Common myeloid progenitor, CD34-positive (primary cell): Measurements from ENCODE around the gene ABCG1.

Source experiments
- CTCF ChIA-PET: fragments of 350-600 bp; sonication (Branson Sonifier 250); formaldehyde crosslinking; loops from one replicate; lab custom pipeline; 2021; ENCODE audit warnings: antibody characterized with exemption; lab: Charles Lee
- POLR2A ChIA-PET: fragments of 350-600 bp; sonication (Branson Sonifier 250); formaldehyde crosslinking; loops from one replicate; lab custom pipeline; 2021; ENCODE audit warnings: antibody characterized with exemption; lab: Charles Lee
- DNase-seq, 3 donors: peaks; one replicate each; pipeline versions ENCODE4 v3.0.0 to v3.0.0-alpha.2; 2013
- H3K27ac ChIP-seq, 2 experiments: 1 replicate in 1 of 2; 2 replicates in 1 of 2; pipeline ENCODE4 v1.7.0; 2013; ENCODE audit warnings: inconsistent platforms in 2 of 2, low read length in 2 of 2, mild to moderate bottlenecking in 2 of 2, low read depth in 1 of 2, moderate library complexity in 1 of 2; ENCODE audit not compliant: severe bottlenecking in 2 of 2, insufficient read depth in 1 of 2, poor library complexity in 1 of 2
- H3K27me3 ChIP-seq, 5 experiments: replicated peaks in 2 of 5; 1 replicate in 3 of 5; 2 replicates in 2 of 5; pipeline versions ENCODE4 v1.6.1 to v1.7.0; 2013; ENCODE audit warnings: low read length in 4 of 5, mild to moderate bottlenecking in 2 of 5, moderate library complexity in 2 of 5, inconsistent platforms in 1 of 5; ENCODE audit not compliant: insufficient read depth in 5 of 5, control insufficient read depth in 4 of 5
- H3K36me3 ChIP-seq, 4 experiments: 1 replicate in 2 of 4; 2 replicates in 2 of 4; pipeline versions ENCODE4 v1.6.1 to v1.7.0; 2013; ENCODE audit warnings: low read length in 3 of 4, control low read depth in 1 of 4, mild to moderate bottlenecking in 1 of 4; ENCODE audit not compliant: control insufficient read depth in 4 of 4, insufficient read depth in 4 of 4
- H3K4me1 ChIP-seq, 4 experiments: 1 replicate in 3 of 4; 2 replicates in 1 of 4; pipeline versions ENCODE4 v1.6.1 to v1.7.1; 2013; ENCODE audit warnings: low read length in 3 of 4, mild to moderate bottlenecking in 3 of 4, control low read depth in 1 of 4, inconsistent platforms in 1 of 4, moderate library complexity in 1 of 4; ENCODE audit not compliant: control insufficient read depth in 4 of 4, insufficient read depth in 4 of 4; ENCODE audit errors: control extremely low read depth in 1 of 4
- H3K4me3 ChIP-seq, 7 experiments: 1 replicate in 4 of 7; 2 replicates in 3 of 7; pipeline versions ENCODE4 v1.5.1 to v1.7.0; 2013; ENCODE audit warnings: mild to moderate bottlenecking in 7 of 7, low read length in 6 of 7, moderate library complexity in 6 of 7, inconsistent platforms in 2 of 7, low read depth in 2 of 7, control low read depth in 1 of 7; ENCODE audit not compliant: insufficient read depth in 4 of 7, control insufficient read depth in 1 of 7; ENCODE audit errors: extremely low read depth in 1 of 7
- H3K9me3 ChIP-seq, 5 experiments: 1 replicate in 4 of 5; 2 replicates in 1 of 5; pipeline versions ENCODE4 v1.6.1 to v1.7.1; 2013; ENCODE audit warnings: low read length in 4 of 5, mild to moderate bottlenecking in 2 of 5, inconsistent platforms in 1 of 5, low read depth in 1 of 5, moderate library complexity in 1 of 5; ENCODE audit not compliant: control insufficient read depth in 4 of 5, insufficient read depth in 2 of 5; ENCODE audit errors: control extremely low read depth in 1 of 5
- WGBS: methylation state at CpG from one replicate; pipeline ENCODE4 v1.1.5; 2013; ENCODE audit not compliant: insufficient coverage; 5-methylcytosine and 5-hydroxymethylcytosine counted together

ABCG1 gene

DNA sequence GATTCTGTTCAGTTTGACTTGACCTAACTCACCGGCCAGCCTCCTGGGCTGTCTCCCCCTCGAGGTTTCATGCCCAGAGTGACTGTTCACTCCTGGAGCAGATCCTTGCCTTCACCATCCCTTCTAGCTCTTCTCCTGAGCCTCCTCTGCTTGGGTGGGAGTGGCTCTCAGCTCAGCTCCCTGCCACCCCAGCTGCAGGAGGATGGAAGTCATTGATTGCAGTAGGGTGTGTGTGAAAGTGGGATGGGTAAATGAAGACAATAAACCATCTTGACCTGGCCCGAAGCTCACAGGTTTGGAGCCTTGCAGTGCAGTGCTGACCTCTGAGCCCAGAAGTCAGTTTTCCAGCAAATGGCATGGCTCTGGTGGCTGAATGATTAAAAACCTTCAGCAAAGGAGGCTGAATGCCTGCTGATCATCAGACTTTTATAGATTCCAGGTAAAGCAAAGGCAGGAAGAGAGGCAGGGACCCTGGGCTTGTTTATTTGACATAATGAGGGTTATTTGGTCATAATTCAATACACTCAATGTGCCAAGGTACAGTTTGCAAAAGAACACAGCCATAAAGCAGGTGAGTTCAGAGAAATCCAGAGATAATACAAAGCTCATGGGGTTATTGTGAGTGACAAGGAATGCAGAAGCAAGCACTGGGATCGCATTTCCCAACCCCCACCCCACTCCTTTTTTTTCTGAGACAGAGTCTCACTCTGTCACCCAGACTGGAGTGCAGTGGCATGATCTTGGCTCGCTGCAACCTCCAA lies 113.8 kb downstream of the ABCG1 start:
- Histone ChIP-seq H3K4me1 (peaks cover 0 to 2% (median under 1%) of the 10 kb centered on the region in 4 experiments), H3K36me3 (no peaks in the 10 kb centered on the region), H3K27me3 (peaks cover 0 to 5% (median 0%) of the 10 kb centered on the region in 5 experiments), H3K27ac (no peak overlapping the region), H3K9me3 (peaks cover 0 to 10% (median 5%) of the 10 kb centered on the region in 5 experiments), H3K4me3 (no peak overlapping the region)
- ChIA-PET CTCF (interaction anchor here (0.9 kb wide), 1 partner anchor 14 kb away, joined by 3 read pairs; no protein-coding TSS in a partner anchor), POLR2A (no interaction called here)
- DNase-seq: no peak
- 98% methylated on average over 4 of the region's 5 CpGs for WGBS

DNA sequence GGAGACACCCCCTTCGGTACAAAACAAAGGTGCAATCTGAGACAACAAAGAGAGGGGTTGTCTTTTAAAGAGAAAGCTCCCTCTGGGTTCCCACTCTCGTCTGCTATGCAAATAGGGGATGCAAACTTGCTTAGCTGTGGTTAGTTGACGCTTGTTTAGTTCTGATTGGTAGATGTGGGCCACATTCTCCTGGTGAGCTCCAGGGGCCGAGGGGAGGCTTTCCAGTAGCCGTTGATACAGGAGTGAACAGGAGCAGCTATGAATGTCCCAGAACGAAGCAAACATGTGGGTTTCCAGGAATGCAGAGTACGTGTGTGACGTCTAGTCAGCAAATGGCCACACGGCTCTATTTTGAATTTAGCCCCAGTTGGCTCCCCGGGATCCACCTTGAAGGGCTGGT lies 117.1 kb downstream of the ABCG1 start:
- 61% methylated on average over 10 of the region's 10 CpGs for whole genome bisulfite sequencing
- H3K9me3 ChIP-seq: peaks cover 0 to 10% (median 5%) of the 10 kb centered on the region in 5 experiments
- H3K4me3 ChIP-seq: no peak overlapping the region
- POLR2A ChIA-PET: no interaction called here
- H3K36me3 ChIP-seq: no peaks in the 10 kb centered on the region
- CTCF ChIA-PET: interaction anchor here (0.7 to 7.6 kb wide), 12 partner anchors 11 to 202 kb away, joined by 3 to 43 read pairs (median 4); no protein-coding TSS in a partner anchor
- peaks cover 0 to 5% (median 0%) of the 10 kb centered on the region in 5 experiments for H3K27me3 ChIP-seq
- H3K27ac ChIP-seq: no peak overlapping the region
- DNase-seq: no peak
- H3K4me1 ChIP-seq: peaks cover 0 to 9% (median 6%) of the 10 kb centered on the region in 4 experiments

DNA sequence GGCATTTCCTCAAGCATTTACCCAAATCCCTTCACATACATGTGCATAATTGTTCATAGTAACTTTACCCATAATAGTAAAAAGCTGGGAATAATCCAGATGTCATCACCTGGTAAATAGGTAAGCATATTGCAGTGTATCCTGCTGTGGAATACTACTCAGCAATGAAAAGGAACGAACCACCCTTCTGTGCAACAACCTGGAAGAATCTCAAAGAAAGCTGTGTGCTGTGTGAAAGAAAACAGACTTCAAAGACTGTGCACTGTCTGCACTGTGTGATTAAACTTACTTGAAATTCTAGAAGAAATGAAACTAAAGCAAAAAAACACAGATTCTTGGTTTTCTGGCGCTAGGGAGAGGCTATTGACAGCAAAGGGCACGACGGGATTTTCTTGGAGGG lies 118.3 kb downstream of the ABCG1 start:
- CTCF ChIA-PET: interaction anchor here (1.0 to 7.6 kb wide), 20 partner anchors 11 to 201 kb away, joined by 3 to 43 read pairs (median 3); no protein-coding TSS in a partner anchor
- POLR2A ChIA-PET: interaction anchor here (0.6 to 0.7 kb wide), 2 partner anchors 192 to 870 kb away, joined by 3 to 5 read pairs; no protein-coding TSS in a partner anchor
- Histone ChIP-seq H3K36me3 (no peaks in the 10 kb centered on the region), H3K4me3 (no peak overlapping the region), H3K4me1 (peaks cover 0 to 9% (median 6%) of the 10 kb centered on the region in 4 experiments), H3K27ac (no peak overlapping the region), H3K9me3 (peaks cover 0 to 4% (median 3%) of the 10 kb centered on the region in 5 experiments), H3K27me3 (peaks cover 0 to 5% (median 0%) of the 10 kb centered on the region in 5 experiments)
- 92% methylated on average over 4 of the region's 4 CpGs for WGBS
- DNase-seq: peak in 1 of 3 donors; percentile 7

DNA sequence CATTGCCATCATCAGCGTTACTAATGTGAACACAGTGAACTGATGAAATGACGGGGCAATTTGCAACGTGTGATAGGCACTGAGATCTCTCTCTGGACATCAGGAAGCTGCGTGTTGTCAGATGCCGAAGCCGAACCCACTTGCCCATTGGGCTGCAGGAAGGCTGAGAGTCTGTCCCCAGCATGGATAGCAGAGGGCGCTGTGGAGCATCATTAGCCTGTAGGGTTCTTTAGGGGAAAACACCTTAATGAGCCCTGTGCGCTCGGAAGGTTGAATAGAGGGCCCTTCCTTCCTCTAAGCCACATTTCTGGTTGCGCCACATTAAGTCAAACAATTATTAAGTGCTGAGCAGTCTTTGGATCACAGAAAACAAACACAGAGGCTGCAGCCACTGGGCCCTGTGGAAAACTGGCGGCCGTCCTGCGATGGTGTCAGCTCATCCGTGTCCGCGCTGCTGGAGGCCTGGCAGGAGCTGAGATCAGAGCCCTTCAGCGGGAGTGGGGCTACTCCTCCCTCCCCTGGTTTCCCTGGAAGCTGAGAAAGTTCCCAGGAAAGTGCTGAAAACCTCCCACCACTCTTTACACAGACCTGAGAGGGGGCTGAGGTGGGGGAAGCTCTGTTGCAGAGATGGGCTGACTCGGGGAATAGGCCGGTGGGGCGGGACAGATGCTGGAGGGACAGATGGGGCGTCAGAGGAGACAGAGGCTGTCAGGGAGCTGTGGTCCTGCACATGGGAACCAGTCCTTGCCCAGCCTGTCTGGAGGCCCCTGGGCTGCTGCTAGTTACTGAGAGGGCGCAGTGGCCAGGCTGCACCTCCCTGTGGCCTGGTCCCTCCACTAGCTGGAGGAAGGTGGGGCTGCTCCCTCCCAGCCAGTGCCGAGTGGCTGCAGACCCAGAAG lies 119.1 kb downstream of the ABCG1 start:
- H3K4me1 ChIP-seq: peaks cover 0 to 9% (median 6%) of the 10 kb centered on the region in 4 experiments
- no peak overlapping the region for H3K27ac ChIP-seq
- DNase-seq: peak; percentile 81 to 94 (median 91)
- H3K36me3 ChIP-seq: no peaks in the 10 kb centered on the region
- H3K27me3 ChIP-seq: peaks cover 0 to 3% (median 0%) of the 10 kb centered on the region in 5 experiments
- POLR2A ChIA-PET: interaction anchor here (0.6 to 0.7 kb wide), 2 partner anchors 193 to 871 kb away, joined by 3 to 5 read pairs; no protein-coding TSS in a partner anchor
- 50% methylated on average over 19 of the region's 23 CpGs for WGBS
- no peaks in the 10 kb centered on the region for H3K9me3 ChIP-seq
- H3K4me3 ChIP-seq: peak overlapping the region in 1 of 7 experiments; percentile 28
- CTCF ChIA-PET: interaction anchor here (0.6 to 7.6 kb wide), 27 partner anchors 8 to 1313 kb away, joined by 3 to 43 read pairs (median 4); no protein-coding TSS in a partner anchor

DNA sequence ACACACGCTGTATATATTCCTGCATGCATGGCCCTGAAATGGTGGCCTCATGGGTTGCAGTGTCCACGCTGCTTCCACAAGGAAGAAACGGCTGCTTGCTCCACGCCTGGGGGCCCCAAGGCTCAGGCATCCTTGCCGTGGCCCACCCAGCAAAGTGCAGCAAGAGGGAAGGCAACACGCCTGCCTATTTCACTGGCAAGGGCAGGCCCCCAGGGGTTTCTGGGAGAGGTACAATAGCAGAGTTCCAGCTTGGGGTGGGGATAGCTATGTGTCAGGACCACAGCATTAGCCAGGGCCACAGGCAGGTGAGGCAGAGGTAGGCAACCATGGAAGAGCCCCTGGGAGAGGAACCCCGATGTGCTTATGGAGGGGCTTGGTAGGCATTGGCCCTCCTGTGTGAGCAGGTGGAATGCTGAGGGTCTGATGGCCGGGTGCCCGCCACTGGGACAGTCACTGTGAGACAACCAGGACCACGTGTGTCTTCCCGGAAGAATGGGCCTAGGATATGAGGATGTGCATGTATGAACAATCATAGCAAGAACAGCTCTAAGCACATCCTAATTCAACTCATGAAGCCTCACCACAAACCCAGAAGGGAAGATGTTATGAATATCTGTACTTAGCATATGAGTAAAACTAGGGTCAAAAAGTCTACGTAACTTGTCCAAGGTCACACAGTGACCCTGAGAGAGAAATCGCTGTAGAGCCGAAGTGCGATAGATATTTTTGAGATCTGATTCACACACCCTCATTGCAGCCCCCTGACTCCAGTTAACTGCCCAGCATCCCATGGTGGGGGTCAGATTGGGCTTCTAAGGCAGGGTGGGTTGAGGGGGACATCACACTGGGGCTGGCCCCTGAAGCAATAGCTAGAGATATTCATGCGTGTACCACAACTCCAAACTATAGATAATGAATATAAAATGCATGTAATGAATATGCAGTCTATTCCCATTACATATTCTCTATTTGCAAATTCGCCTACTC lies 120.1 kb downstream of the ABCG1 start:
- no peaks in the 10 kb centered on the region for H3K36me3 ChIP-seq
- H3K4me3 ChIP-seq: no peak overlapping the region
- ChIA-PET CTCF (interaction anchor here (0.6 to 7.6 kb wide), 17 partner anchors 9 to 1312 kb away, joined by 3 to 43 read pairs (median 4); no protein-coding TSS in a partner anchor), POLR2A (no interaction called here)
- DNase-seq: no peak
- WGBS: 99% methylated on average over 8 of the region's 17 CpGs
- H3K4me1 ChIP-seq: peaks cover 0 to 9% (median 6%) of the 10 kb centered on the region in 4 experiments
- H3K9me3 ChIP-seq: no peaks in the 10 kb centered on the region
- no peak overlapping the region for H3K27ac ChIP-seq
- H3K27me3 ChIP-seq: peaks cover 0 to 3% (median 0%) of the 10 kb centered on the region in 5 experiments
